DMS 273 (cell line): ENCODE results near the gene OR52K2.
"Not testable (repeated sequence)": the region's sequence is repeated elsewhere in the genome, so short reads cannot be mapped to it uniquely, and the experiment has no call there.

Experiments used
- DNase-seq: peaks from one replicate; lab custom pipeline; 2025; ENCODE audit not compliant: unreplicated experiment; lab: John Stamatoyannopoulos, UW

OR52K2 gene

DNA sequence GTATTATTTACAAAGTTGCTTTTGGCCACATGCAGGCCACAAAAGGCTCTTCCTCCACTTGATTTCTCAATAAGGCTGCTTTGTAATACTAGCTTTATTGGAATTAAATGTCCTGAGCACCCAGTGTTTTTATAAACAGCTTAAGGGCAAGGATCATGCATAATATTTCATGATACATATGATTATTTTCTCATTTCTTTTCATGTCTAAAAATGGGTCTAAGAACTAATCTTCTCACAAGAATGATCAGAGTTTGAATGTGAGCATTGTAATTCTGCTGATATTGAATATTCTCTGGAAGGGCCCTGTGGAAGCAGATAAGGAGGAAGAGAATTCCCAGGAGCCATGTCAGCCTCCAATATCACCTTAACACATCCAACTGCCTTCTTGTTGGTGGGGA lies at the start of gene OR52K2:
Gene OR52K2, plus strand, starts transcription at position 301 of the 400 bp plus-strand sequence. Its CDS starts 45 bp downstream, at position 346.
- DNase-seq: no peak

DNA sequence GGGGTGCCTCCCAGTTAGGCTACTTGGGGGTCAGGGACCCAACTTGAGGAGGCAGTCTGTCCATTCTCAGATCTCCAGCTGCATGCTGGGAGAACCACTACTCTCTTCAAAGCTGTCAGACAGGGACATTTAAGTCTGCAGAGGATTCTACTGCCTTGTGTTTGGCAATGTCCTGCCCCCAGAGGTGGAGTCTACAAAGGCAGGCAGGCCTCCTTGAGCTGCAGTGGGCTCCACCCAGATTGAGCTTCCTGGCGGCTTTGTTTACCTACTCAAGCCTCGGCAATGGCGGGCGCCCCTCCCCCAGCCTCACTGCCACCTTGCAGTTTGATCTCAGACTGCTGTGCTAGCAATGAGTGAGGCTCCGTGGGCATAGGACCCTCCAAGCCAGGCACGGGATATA lies 42.9 kb upstream of the OR52K2 start:
- DNase-seq: not testable (repeated sequence)

DNA sequence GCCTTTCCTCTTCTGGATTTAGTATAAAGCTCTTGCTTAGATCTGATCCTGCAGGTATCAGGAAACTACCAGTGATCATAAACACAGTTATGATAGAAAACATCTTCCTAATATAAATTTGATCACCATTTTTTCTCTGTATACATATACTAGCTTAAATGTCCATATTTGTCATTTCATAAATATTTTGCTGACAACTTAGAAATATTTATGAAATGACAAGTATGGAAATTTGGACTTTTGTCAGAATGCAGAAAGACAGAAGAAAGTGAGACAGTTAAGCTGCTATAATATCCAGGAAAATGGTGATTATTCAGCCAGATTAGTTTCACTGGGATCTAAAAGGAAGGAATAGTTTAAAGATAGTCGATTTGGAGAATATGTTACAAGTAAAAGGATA lies 32.8 kb upstream of the OR52K2 start:
- DNase-seq: no peak

DNA sequence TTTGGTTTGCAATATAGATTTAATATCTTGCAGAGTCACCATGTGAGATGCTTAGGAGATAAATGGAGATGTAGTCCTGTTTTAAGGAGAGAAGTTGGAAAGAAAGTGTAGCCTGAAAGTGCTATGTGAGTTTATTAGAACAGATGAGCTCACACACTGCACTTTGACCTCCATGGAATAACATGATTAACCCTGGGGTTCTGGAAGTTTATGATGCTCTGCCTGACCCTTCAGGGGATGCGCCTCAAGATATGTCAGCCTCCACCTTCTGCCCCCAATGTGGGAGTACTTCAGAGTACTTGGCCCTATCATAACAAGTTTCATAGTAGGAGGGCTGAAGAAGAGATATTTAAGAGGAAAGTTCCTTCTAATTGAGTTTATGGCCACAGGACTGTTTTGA lies 32.3 kb upstream of the OR52K2 start:
- DNase-seq: no peak

DNA sequence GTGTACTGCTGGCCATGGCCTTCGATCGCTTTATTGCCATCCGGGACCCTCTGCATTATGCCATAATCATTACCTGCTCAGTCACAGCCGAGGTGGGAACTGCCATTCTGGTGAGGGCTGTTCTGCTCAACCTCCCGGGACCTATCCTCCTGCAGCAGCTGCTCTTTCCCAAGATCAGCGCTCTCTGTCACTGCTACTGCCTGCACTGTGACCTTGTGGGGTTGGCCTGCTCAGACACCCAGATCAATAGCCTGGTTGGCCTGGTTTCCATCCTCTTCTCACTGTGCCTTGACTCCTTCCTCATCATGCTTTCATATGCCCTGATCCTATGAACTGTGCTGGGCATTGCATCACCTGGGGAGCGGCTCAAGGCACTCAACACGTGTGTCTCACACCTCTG lies 30.7 kb upstream of the OR52K2 start:
- DNase-seq: no peak

DNA sequence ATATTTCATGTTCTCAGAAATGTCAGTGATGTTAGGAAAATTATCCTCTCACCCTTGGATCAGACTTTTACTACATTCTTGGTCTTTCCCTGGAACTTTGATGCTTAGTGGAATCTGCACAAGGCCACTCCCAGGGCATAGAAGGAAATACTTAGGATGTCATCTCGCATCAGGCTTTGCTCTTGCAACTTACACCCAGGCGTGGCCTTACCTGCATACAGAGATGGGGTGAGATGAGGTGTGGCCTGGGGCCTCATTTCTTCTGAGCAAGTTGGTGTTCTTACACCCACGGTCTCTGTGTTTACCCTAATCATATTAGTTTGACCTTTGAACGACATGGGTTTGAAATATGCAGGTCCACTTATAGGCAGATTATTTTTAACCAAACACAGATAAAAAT lies 19.0 kb upstream of the OR52K2 start:
- DNase-seq: no peak

DNA sequence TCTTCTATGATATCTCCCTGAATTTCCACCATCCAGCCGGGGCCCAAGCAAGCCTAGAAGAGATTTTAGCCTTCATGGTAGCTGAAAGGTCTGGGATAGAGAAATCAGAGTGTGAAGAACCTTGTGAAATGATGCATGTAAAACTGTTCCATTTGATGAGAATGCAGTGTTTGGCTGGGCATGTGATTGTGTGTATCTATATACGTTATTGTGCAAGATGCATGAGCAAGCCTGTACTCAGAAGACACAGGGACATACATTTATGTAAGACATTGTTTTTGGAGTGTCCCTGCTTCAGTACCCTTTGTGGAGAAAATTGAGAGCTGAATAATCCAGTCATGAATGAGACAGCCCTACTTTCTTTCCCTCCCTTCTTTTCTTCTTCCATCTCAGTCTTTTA lies 15.2 kb upstream of the OR52K2 start:
- no peak for DNase-seq

DNA sequence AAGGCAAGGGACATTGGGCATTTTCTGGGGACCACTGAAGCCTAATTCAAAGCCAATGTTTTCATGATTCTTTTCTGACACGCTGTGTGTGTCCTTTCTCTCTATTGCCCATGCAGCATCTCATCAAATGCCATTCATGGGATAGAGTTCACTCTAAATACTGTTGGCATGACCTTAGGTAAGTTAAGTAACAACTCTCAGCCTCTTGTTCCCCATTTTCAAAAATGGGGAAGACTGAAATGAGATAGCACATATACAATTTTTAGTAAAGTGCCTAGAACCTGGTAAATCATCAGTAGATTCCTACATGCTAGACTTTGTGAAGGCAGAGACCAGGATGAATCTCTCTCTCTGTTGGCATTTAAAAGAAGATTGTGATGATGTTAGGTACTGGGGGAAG lies 12.7 kb upstream of the OR52K2 start:
- DNase-seq: no peak

DNA sequence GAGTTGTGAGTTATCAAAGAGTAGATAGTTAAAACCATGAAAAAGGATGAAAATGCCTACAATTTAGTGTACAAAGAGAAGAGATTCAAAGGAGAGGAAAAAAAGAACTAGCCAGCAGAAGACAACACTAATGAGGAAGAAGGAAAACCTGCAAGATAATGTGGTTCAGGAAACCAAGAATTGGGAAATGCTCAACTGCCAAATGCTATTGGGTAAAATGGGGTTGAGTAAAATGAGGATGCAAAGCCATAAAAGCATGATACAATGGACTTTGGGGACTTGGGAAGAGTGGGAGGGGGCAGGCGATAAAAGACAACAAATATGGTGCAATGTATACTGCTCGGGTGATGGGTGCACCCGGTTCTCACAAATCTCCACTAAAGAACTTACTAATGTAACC lies 7.6 kb upstream of the OR52K2 start:
- DNase-seq: no peak

DNA sequence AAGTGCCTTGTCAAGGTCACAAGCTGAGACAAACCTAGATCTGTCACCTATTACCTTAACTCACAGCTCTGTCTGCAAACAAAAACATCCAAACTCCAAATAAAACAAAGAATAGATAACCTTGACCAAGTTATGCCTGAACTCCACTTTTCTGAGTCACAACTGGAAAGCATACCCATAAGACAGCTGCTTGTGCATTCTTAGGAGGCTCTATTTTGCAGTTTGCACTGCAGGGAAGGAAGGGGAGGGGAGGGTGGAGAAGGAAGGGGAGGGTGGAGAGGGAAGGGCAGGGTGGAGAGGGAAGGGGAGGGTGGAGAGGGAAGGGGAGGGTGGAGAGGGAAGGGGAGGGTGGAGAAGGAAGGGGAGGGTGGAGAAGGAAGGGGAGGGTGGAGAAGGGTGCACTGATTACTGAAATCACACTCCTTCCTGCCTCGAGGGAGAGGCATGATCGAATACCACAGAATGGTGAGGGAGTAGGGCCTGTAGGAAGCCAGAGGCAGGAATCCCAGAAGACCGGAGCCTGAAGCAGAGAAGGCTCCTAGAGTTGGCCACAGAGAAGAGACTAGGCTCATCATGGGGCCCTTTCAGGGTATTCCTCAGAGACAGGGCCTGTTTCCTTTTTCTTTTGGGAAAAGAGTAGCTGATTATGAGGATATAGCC lies 5.7 kb upstream of the OR52K2 start:
- DNase-seq: no peak

DNA sequence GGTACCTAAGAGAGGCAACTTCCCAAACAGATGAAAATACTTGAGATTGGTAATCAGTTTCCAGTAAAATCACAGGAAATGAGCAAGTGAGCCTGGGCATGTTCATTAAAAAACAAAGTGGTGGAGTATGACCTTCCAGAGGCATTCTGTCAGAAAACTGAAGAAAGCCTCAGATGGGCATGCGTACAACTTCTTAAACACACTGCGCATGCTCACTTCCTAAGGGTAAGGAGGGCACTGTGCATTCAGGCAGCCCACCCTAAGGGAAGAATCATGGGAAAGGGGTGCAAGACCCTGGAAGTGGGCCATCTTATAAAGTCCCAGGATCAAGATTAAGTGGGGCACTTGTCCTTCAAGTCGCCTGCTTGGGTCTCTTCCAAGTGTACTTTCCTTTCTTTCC lies 4.0 kb downstream of the OR52K2 start:
- no peak for DNase-seq

DNA sequence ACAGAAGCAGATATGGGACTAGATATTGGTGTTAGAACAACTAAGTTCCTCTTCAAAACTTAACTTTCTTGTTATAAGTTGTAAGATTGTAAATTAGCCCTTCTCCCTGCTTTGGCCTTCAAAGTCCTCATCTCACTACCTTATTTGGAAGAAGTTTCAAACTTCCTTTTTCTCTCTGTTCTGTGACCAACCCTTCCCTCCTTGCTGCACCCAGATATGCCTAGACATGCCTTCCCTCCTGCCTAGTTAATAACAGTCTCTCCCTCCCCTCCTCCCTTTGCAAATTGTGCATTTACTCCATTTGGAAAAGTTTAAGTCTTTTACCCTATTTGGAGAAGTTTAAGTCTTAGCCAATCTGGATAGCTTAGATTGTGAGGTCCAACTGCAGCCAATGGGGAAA lies 4.9 kb downstream of the OR52K2 start:
- no peak for DNase-seq

DNA sequence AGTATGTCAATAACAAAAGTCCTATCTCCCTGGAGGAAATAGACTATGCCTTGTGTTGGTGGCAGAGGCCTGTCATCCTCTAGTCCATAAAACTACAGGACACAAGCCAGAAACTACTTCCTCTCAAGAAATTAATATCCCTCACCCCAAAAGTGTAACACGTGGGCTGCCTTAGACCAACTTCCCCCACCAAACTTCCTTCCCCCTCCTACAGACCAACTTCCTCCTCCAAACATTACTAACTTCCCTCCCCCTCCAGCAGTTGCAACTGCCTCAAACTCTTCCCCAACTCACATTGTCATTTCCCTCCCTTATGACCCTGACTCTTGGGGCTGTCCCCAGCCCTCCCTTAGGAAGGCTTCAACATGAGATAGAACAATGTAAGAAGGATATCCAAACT lies 6.3 kb downstream of the OR52K2 start:
- no peak for DNase-seq

DNA sequence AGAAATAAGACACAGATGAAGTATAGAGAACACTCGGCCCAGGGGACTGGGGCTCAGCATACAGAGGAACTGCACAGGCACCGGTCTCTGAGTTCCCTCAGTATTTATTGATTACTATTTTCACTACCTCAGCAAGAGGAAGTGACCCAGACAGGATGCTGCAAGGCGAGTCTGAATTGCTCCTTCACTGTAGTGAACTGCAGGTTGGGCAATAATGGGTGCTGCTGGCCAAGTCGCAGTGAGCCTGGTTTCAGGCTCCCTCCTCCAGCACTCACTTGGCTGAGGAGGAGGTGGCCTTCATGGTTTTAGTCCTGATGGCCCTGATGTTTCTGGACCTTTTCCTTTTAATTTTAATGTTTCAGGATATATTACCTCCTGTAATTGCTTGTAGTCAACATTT lies 10.4 kb downstream of the OR52K2 start:
- no peak for DNase-seq

DNA sequence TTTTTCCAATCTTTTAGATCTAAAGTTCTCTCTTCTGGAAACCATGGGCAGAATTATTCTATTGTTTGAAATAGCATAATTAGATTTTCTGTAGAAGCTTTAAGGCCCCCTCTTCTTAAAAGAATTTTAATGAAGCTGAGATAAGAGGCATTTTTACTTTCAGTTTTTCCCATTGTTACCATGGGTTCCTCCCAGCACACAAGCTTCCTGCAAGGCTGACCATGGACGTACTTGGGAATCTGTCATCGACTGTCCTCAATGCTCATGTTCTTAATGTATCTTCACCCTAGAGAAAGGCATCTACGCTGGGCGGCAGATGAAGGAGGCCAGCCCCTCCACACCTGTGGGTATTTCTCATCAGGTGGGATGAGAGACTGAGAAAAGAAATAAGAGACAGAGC lies 11.1 kb downstream of the OR52K2 start:
- no peak for DNase-seq

DNA sequence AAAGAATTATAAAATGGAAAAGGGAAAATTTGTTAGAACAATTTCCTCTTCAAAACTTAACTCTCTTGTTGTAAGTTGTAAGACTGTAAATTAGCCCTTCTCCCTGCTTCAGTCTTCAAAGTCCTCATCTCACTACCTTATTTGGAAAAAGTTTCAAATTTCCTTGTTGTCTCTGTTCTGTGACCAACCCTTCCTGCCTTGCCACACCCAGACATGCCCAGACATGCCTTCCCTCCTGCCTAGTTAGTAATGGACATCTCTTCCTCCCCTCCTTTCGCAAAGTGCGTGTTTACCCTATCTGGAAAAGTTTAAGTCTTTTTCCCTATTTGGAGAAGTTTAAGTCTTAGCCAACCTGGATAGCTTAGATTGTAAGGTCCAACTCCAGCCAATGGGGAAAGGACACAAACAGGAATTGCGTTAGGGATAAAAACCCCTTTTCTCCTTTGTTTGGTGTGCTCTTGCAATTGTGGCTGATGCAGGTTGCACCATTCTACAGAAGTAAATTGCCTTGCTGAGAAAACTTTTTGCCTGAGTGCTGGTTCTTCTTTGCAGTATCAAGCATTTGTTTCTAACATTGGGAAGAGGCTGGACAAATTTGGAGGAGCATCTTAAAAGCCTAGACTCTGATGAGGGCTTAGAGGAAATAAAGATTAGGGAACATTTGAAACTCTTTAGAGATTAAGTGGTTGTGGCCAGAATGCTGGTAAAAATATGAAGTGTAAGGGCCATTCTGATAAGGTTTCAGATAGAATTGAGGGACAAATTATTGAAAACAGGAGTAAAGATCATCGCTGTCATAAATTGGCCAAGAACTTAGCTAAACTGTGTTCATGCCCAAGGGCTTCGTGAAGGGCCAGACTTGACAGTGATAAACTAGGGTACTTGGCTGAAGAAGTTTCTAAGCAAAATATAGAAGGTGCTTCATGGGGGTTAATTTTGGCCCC lies 15.4 kb downstream of the OR52K2 start:
- DNase-seq: no peak

DNA sequence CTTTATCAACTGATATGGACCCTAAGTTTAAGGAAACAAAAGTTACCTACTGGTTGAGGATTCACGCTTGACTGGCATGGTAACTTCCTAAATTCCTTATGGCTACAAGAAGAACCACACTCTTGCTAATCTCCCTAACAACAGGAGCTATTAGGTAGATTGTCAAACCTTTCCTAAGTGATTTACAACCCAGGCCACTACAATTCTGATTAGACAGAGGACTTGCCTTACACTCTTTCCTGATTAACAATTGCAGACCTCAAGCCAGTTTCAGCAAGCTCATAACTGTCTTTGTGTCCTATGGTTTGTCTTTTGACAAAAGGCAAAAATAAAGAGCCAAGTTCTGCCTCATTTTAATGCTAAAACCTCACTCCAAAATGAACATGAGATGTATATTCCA lies 16.3 kb downstream of the OR52K2 start:
- no peak for DNase-seq

DNA sequence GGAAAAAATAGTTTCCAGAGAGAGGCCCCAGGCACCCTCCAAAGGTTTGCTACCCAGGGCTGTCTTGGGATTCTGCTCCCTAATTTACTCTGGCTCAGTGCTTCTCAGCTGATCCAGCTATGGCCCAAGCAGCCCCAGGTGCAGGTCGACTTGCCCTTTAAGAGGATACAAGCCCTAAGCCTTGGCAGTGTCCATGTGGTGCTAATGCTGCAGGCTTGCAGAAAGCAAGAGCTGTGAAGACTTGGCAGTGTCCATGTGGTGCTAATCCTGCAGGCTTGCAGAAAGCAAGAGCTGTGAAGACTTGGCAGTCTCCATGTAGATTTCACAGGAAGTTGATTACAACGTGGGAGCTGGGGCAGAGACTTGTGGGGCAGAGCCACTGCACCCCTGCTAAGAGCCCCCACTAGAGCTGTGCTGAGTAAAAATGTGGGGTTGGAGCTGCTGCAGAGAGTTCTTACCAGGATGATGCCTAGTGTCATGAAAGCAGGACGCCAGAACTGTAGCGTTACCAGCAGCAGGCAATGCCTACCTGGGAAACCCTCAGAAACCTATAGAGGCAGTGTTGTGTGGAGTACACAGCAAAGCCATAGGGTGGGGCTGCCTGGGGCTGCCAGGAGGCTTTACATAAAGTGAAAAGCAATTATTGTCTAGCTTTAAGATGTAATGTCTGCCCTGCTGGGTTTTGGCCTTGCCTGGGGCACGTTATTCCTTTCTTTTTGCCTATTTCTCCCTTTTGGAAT lies 17.2 kb downstream of the OR52K2 start:
- DNase-seq: no peak

DNA sequence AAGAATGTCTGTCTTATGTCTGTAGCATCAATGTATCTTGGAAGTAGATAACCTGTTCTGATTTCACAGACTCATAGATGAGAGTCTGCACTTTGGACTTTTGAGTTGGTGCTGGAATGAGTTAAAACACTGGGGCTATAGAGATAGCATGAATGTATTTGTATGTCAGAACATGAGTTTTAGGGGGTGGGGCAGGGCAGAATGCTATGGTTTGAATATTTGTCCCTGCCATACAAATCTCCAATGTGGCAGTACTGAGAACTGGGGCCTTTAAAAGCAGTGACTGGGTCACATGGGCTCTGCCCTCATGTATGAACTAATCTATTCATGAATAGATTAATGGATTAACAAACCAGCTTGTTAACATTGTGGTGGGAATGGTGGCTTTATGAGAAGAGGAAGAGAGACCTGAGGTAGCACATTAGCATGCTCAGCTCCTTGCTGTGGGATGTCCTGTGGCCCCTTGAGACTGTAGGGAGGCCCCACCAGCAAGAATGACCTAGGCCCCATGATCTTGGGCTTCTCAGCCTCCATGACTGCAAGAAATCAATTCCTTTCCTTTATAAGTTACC lies 17.9 kb downstream of the OR52K2 start:
- no peak for DNase-seq

DNA sequence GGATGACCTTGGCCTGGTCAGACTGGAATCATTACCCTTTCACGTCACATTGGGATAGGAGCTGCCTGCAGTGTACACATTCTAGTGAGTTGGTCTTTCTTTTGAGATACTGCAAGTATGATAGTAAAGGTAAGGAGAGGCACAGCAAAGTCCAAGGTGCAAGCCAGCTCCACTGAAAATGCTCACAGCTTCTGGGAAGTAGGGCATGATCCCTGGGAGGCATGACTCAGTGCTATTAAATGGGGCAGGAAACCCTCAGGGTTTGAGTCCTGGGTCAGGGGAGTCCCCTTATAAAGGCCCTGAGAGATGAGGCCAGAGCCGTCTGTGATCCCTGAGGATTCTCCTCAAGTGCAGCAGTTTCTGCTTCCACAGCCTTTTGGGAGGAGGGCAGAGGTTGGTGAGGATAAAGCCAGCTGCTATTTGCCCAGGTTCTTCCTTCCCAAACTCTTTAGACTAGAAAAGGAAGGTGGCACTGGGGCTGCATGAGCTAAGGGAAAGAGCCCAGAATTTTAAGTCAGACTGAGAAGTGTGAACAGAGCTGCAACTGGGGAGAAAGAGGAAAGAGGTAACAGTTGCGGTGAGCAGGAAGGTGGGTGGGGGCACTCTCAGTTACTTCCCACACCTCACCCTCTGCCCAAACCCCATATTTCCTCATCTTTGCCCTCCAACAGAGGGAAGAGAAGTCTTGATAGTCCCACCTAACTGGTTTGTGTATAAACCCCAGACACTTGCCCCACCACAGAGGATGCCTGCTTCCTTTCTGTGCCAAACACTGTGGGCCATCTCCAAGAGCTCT lies 18.9 kb downstream of the OR52K2 start:
- no peak for DNase-seq

DNA sequence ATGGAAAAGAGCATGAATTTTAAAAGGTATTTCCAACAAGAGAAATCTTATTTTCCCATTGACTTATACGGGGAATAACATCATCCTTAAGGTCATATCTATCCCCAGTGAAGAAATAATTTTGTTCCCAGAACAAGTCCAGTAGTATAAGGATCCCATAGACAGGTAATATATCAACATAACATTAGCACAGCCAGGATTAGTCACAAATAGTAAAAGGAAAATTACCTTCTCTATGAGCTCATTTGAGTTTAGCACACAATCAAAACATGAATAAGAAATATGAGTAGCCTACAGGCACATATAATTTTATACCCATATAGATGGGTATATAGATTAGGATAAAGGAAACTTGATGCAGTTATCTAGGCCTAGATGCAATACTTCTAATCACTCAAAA lies 30.5 kb downstream of the OR52K2 start:
- no peak for DNase-seq
